Aorta (tissue), 5 donors: ENCODE results near the gene C8A. TPM values are rescaled to one million over a fixed set of nuclear protein-coding genes. Genes with fewer than 3 reads are reported as not detected.

ENCODE experiments used
- ATAC-seq: fragments of 200-7000 bp; cut with Tn5 transposase; one replicate; pipeline ENCODE4 v1.9.1; 2022; ENCODE audit warnings: moderate library complexity; ENCODE audit not compliant: low FRiP score
- DNase-seq, 2 donors: peaks; one replicate each; pipeline ENCODE4 v3.0.0-alpha.2; 2020
- H3K27ac ChIP-seq, 2 donors: one replicate each; pipeline ENCODE4 v1.5.1; 2013; ENCODE audit warnings: low read length in 2 of 2, mild to moderate bottlenecking in 2 of 2, moderate library complexity in 2 of 2, control low read depth in 1 of 2, inconsistent platforms in 1 of 2, low read depth in 1 of 2
- H3K27me3 ChIP-seq, 2 donors: one replicate each; pipeline ENCODE4 v1.6.1; 2013; ENCODE audit warnings: control low read depth in 1 of 2, low read length in 1 of 2, mild to moderate bottlenecking in 1 of 2, moderate library complexity in 1 of 2; ENCODE audit not compliant: insufficient read depth in 2 of 2, control insufficient read depth in 1 of 2
- H3K36me3 ChIP-seq, 2 donors: one replicate each; pipeline ENCODE4 v1.6.1; 2013; ENCODE audit warnings: control low read depth in 1 of 2, low read length in 1 of 2, mild to moderate bottlenecking in 1 of 2; ENCODE audit not compliant: insufficient read depth in 2 of 2, control insufficient read depth in 1 of 2
- H3K4me1 ChIP-seq, 2 donors: one replicate each; pipeline ENCODE4 v1.6.1; 2013; ENCODE audit warnings: low read length in 2 of 2, control low read depth in 1 of 2, mild to moderate bottlenecking in 1 of 2, moderate library complexity in 1 of 2; ENCODE audit not compliant: insufficient read depth in 2 of 2, control insufficient read depth in 1 of 2
- H3K4me3 ChIP-seq, 2 donors: one replicate each; pipeline ENCODE4 v1.5.1; 2013; ENCODE audit warnings: low read length in 2 of 2, control low read depth in 1 of 2, mild to moderate bottlenecking in 1 of 2
- H3K9me3 ChIP-seq: one replicate; pipeline ENCODE4 v1.6.1; 2013; ENCODE audit warnings: mild to moderate bottlenecking, low read length; ENCODE audit not compliant: control insufficient read depth
- WGBS, 2 donors: extraction: QIAGEN DNeasy Blood & Tissue Kit; methylation state at CpG; one replicate each; pipeline ENCODE4 v1.1.7; 2013; 5-methylcytosine and 5-hydroxymethylcytosine counted together
- intact Hi-C, 2 donors: fragments of 100-400 bp; cut with DNase I; formaldehyde crosslinking; loops; one replicate each; pipeline versions ENCODE4 v1.14.2 to v1.15.0; 2022
- polyA plus RNA-seq, 2 donors: library from polyadenylated mRNA; stranded (reverse); fragments of 200-250 nt; gene quantifications; one replicate each; pipeline ENCODE4 v1.2.3, GENCODE V29; 2013
- total RNA-seq, 2 donors: library from RNA; stranded (reverse); fragmentation: NEBNext Ultra II Directional; extraction: Animal tissue kit (Norgen Biotek cat#: 25700); gene quantifications; one replicate each; pipeline ENCODE4 v1.2.1, GENCODE V29; 2021
- donor health status: healthy with polysubstance abuse.
- donor health status: Bipolar disorder and iron deficiency.
- donor health status: DM: no; HTN: no; CAD: no.
- donor health status: DM: no; HTN: no; CAD: no.
- donor health status: DM: yes; HTN: yes; CAD: no.

The C8A gene
- total and polyA plus RNA-seq, 4 donors: not detected

- DNase-seq (no peak), ATAC-seq (no peak)
- no peaks in the 10 kb centered on the region for H3K36me3 ChIP-seq
- H3K4me1 ChIP-seq: no peaks in the 10 kb centered on the region
- 72 to 78% methylated on average over 3 of the region's 3 CpGs for WGBS, 2 donors
- no peaks in the 10 kb centered on the region for H3K9me3 ChIP-seq
- no peak overlapping the region for H3K27ac ChIP-seq
- H3K27me3 ChIP-seq: no peaks in the 10 kb centered on the region
- intact Hi-C loops: no loop called here
- H3K4me3 ChIP-seq: no peak overlapping the region
Measured at GRCh38 chr1:56905667-56906066, 51.1 kb downstream of the C8A start.

DNA sequence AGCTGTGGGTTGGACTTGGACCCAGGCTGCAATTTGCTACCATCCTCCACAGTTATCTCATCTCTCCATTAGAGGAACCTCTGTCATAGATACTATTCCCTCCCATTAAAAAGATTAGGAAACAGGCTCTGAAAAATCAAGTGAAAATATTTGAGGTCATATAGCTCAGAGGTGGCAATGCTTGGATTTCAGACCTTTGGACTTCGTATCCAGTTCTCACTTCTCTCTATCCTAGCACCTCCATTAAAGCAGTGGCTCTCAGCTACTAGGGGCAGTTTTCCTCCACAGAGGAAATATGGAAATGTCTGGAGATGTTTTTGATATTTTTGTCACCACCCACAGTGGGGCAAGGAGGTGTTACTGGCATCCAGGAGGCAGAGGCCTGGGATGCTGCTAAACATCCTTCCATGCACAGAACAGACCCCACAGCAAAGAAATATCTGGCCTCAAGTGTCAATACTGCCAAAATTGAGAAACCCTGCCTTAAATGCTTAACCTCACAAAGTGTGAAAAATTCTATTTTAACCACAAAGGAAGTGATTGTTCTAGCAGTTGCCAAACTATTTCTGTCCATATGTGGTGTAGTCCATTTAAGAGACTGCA is 54.1 kb downstream of the C8A start:
- H3K27ac ChIP-seq: no peak overlapping the region
- no peaks in the 10 kb centered on the region for H3K4me1 ChIP-seq
- intact Hi-C loops: no loop called here
- no peaks in the 10 kb centered on the region for H3K9me3 ChIP-seq
- WGBS, 2 donors: 88 to 95% methylated on average over 1 of the region's 1 CpG
- ATAC-seq (no peak), DNase-seq (no peak)
- H3K4me3 ChIP-seq: no peak overlapping the region
- no peaks in the 10 kb centered on the region for H3K36me3 ChIP-seq
- no peaks in the 10 kb centered on the region for H3K27me3 ChIP-seq

GRCh38 chr1:56910441-56910985 is 55.9 kb downstream of the C8A start:
- no peaks in the 10 kb centered on the region for H3K36me3 ChIP-seq
- DNase-seq (peak in 1 of 2 donors; percentile 51), ATAC-seq (peak; percentile 47)
- WGBS, 2 donors: 91% methylated on average over 4 of the region's 4 CpGs
- H3K27ac ChIP-seq: no peak overlapping the region
- no peaks in the 10 kb centered on the region for H3K27me3 ChIP-seq
- H3K4me3 ChIP-seq: no peak overlapping the region
- H3K4me1 ChIP-seq: no peaks in the 10 kb centered on the region
- intact Hi-C loops: no loop called here
- H3K9me3 ChIP-seq: no peaks in the 10 kb centered on the region

DNA sequence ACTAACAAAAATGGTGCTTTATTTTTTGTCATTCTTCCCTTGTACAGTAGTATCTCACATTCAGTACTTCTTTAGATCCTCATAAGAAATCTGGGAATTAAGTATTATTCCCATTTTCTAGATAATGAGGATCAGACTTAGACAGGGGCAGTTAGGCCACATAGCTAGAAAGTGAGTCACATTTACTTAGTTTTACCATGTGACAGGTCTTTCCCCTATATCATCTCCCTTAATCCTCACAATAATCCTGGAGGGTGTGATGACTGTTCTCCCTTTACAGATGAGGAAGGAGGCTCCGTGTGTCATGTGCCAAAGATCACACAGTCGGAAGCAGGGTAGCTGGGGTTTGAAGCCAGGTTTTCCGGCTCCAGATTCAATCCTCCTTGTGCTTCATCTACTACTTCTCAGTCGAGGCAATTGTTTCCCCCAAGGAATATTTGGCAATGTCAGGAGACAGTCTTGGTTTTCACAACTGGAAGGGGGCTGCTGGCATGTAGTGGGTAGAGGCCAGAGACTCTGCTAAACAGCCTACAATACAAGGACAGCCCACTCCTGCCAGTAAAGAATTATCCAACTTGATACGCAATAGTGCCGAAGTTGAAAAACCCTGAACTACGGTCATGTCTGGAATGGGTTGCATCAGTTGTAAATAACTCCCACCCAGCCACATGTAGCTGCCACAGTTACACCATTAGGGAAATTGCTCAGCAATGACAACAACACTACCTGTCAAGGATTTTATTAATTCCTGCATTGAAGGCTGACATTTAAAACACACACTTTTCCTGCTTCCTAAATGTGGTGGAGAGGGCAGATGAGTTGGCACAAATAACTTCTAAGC is 56.7 kb downstream of the C8A start:
- intact Hi-C loops: no loop called here
- Histone ChIP-seq H3K9me3 (no peaks in the 10 kb centered on the region), H3K27me3 (no peaks in the 10 kb centered on the region), H3K36me3 (no peaks in the 10 kb centered on the region), H3K4me3 (no peak overlapping the region), H3K27ac (no peak overlapping the region), H3K4me1 (no peaks in the 10 kb centered on the region)
- DNase-seq: no peak
- 65 to 74% methylated on average over 7 of the region's 7 CpGs for WGBS, 2 donors
- no peak for ATAC-seq

DNA sequence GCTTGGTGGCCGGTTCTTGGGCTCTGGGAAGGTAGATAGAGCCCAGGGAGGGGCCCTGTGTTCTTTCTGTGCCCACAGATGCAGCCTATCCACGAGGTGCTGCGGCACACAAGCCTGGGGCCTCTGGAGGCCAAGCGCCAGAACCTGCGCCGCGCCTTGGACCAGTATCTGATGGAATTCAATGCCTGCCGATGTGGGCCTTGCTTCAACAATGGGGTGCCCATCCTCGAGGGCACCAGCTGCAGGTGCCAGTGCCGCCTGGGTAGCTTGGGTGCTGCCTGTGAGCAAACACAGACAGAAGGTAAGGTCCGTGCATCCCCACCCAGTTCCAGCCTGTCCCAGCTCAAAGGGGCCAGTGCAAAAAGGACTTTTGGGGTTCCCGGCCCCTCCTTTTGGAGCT is 57.7 kb downstream of the C8A start:
- no peaks in the 10 kb centered on the region for H3K9me3 ChIP-seq
- H3K36me3 ChIP-seq: no peaks in the 10 kb centered on the region
- H3K4me1 ChIP-seq: no peaks in the 10 kb centered on the region
- WGBS, 2 donors: 82 to 85% methylated on average over 12 of the region's 12 CpGs
- H3K4me3 ChIP-seq: no peak overlapping the region
- no peak for DNase-seq
- ATAC-seq: no peak
- no peak overlapping the region for H3K27ac ChIP-seq
- H3K27me3 ChIP-seq: no peaks in the 10 kb centered on the region
- intact Hi-C loops: no loop called here

GRCh38 chr1:56915960-56916359 is 61.4 kb downstream of the C8A start:
- intact Hi-C loops: no loop called here
- Histone ChIP-seq H3K4me1 (no peaks in the 10 kb centered on the region), H3K27ac (no peak overlapping the region), H3K9me3 (no peaks in the 10 kb centered on the region), H3K27me3 (no peaks in the 10 kb centered on the region), H3K4me3 (no peak overlapping the region), H3K36me3 (no peaks in the 10 kb centered on the region)
- ATAC-seq: no peak
- WGBS, 2 donors: 57 to 67% methylated on average over 4 of the region's 4 CpGs
- DNase-seq: no peak

GRCh38 chr1:56916630-56917029 is 62.0 kb downstream of the C8A start:
- Histone ChIP-seq H3K27me3 (no peaks in the 10 kb centered on the region), H3K36me3 (no peaks in the 10 kb centered on the region), H3K4me3 (no peak overlapping the region), H3K9me3 (no peaks in the 10 kb centered on the region), H3K4me1 (no peaks in the 10 kb centered on the region), H3K27ac (no peak overlapping the region)
- ATAC-seq (no peak), DNase-seq (no peak)
- 80 to 92% methylated on average over 3 of the region's 3 CpGs for WGBS, 2 donors
- intact Hi-C loops: no loop called here

- Histone ChIP-seq H3K27me3 (no peaks in the 10 kb centered on the region), H3K36me3 (no peaks in the 10 kb centered on the region), H3K4me1 (no peaks in the 10 kb centered on the region), H3K27ac (no peak overlapping the region), H3K9me3 (no peaks in the 10 kb centered on the region), H3K4me3 (no peak overlapping the region)
- 61 to 74% methylated on average over 5 of the region's 5 CpGs for WGBS, 2 donors
- DNase-seq (no peak), ATAC-seq (no peak)
- intact Hi-C loops: no loop called here
Measured at GRCh38 chr1:56917356-56917755, 62.8 kb downstream of the C8A start.

DNA sequence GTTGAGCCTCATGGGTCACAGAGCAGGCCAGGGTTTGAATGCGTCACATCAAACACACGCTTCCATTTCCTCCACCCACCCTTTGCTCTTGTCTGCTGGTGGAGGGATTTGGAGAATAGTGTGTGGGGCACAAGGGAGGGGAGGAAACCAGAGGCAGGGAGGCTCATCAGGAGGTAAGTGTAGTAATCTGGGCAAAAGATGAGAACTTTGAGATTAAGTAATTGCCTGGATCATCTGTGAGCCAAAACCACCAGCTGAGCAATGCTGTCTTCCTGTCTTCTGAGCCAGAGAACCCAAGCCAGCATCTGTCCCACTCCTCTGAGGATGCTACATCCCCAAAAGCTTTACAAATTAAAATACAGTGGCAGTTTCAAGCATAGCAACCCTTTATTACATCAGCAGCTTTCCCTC is 66.0 kb downstream of the C8A start:
- H3K27me3 ChIP-seq: no peaks in the 10 kb centered on the region
- intact Hi-C loops: no loop called here
- H3K9me3 ChIP-seq: no peaks in the 10 kb centered on the region
- no peak for DNase-seq
- no peak overlapping the region for H3K27ac ChIP-seq
- H3K36me3 ChIP-seq: no peaks in the 10 kb centered on the region
- no peak for ATAC-seq
- 79 to 83% methylated on average over 2 of the region's 2 CpGs for WGBS, 2 donors
- H3K4me3 ChIP-seq: no peak overlapping the region
- no peaks in the 10 kb centered on the region for H3K4me1 ChIP-seq
